Kidney capillary endothelial cell (primary cell): Measurements from ENCODE around the gene NINL.
"Not testable (repeated sequence)": the region's sequence is repeated elsewhere in the genome, so short reads cannot be mapped to it uniquely, and the experiment has no call there.

Experiments used
- DNase-seq: peaks from one replicate; pipeline ENCODE4 v3.0.0-alpha.2; 2018; ENCODE audit warnings: low spot score

The NINL gene

GRCh38 chr20:25532015-25532751, 53.1 kb downstream of the NINL start:
- no peak for DNase-seq

DNA sequence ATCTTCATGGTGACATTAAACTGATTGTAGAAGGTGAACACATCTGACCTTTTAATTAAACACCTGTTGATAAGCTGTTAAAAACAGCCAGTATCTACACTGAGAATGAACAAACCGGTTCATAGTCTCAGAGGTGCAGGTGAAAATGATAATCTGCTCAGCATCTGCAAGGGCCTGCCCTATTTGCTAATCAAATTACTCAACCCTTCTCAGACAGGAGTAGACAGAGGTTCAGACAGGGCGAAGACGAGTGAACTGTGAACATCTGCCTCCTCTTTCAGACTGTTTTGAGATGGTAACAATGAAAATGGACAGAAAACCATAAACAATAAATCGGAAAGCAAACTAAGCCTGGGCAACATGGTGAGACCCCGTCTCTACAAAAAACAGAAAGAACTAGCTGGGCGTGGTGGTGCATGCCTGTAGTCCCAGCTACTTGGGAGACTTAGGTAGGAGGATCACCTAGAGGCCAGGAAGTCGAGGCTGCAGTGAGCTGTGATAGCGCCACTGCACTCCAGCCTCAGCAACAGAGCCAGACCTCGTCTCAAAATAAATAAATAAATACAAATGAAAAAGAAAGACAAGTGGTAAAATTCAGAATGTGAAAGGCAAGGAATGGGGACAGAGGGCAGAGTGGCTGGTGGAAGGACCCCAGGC, 55.9 kb downstream of the NINL start:
- no peak for DNase-seq

- DNase-seq, result no peak
Measured at GRCh38 chr20:25527949-25528348, 57.4 kb downstream of the NINL start.

GRCh38 chr20:25526446-25526845, 58.9 kb downstream of the NINL start:
- DNase-seq, result no peak

DNA sequence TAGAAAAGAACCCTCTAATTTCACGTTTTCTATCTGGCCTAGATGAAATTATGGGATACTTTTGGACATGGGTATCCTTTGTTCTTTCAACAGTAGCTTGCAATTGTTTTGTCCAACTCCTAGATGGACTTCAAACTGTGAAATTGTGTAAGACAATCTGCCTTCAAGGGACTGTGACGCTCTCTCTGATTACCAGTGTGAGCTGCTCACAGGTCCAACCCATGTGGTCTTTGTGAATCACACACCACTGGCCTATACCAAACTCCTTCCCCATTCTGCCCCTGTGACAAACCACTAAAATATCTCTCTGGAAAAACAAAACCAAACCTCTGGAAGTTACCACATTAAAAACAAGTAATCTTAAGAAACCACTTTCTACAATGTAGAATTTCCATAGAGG, 59.5 kb downstream of the NINL start:
- DNase-seq, result no peak

GRCh38 chr20:25525295-25525694, 60.0 kb downstream of the NINL start:
- DNase-seq, result no peak

DNA sequence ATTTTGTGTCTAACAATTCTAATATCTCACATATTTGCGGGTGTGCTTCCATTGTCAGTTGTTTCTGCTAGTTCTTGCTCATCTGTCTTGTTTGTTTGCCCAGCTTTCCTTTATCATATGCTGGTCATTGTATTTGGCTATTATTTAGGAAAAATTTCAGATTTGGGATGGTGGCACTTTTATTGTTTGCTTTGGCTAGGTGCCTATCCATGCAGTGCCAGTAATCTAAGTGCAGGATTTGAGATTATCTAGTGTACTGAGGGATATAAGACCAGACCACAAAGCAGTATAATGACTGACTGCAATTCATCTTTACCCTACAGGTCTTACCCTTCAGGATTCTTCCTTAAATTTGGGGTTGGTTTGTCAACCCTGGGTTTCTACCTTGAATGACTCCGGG, 63.9 kb downstream of the NINL start:
- no peak for DNase-seq

DNA sequence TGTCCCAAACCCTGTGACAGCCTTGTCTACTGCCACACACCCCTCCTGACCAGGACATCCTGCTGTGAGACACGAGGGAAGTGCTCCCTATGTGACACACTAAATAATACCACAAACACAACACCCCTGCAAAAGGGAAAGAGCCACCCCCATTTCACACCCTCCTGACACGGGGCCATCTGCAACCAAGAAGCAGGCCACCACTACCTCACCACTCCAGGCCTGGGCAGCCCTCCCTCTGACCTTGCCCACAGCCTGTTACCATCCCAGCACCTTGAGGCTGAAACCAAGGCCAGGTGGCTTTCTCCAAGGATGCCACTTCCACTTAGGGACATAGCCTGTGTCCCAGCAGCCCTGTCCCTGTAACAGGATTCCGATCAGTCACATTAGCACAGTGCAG, 68.2 kb downstream of the NINL start:
- no peak for DNase-seq

- DNase-seq, result no peak
Measured at GRCh38 chr20:25514747-25515340, 70.5 kb downstream of the NINL start.

DNA sequence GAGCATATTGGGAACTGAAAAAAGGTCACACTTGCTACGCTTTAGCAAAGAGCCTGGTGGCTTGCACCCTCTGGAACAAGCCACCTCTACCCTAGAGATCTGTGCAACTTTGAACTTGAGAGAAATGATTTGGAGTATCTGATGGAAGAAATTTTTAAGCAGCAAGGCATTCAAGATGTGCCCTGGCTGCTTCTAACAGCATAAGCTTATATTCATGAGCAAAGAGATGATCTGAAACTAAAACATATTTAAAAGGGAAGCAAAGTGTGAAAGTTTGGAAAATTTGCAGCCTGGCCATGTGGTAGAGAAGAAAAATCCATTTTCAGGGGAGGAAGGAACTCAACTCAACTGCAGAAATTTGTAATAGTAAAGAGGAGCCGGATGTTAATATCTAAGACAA, 71.1 kb downstream of the NINL start:
- no peak for DNase-seq

DNA sequence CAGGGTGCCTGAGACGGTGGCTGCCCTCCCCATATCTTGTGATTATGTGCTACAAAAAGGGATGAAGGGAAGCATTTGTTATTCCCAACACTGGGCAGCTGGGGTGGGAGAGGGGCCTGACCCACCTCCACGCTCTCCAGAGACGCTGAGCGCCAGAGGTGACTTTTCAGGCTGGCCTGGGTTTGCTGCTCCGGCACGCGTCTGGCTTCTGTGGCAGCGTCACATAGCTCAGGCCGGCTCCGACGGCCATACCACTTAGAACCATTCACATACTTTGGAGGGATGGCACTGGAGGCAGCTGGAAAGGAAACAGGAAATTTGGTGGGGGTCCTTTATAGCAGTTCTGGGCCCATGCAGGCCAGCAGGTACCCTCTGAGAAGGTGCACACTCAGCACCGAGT, 72.6 kb downstream of the NINL start:
- DNase-seq, result no peak

GRCh38 chr20:25511183-25511582, 74.1 kb downstream of the NINL start:
- DNase-seq, result no peak

DNA sequence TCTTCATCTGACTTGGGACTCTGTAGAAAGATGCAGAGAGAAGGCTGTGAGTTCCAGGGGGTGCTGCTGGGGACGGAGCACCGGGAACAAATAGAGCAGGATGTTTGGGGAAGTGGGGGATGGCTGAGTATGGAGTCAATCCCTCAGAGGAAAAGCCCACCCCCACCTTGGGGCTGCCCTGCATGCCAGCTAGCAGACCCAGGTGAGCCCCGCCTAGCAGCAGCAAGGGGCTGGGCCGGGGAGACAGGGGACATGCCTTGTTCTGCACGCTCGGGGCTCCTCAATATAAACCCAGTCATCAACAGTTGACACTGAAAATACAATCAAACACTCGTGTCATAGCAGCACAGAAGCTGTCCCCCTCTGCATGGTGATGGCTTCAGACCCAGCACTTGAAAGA, 74.6 kb downstream of the NINL start:
- no peak for DNase-seq

DNA sequence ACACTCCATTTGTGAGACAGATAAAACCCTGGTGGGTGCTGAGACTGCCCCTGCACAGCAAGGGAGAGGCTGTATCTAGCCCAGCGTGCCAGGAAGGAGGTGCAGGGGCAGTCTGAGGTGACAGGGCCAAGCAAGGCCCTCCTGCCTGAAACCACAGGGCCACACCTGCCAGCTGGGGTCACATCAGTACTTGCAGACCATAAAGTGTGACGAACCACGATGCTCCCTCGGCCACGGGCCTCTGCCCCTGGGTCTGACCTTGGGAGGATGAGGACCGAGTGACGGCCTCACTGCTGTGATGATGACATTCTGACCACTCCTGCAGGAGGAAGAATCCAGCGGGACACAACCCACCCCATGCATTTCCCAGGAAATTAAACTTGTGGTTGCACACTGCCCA, 75.1 kb downstream of the NINL start:
- no peak for DNase-seq

GRCh38 chr20:25509084-25509483, 76.2 kb downstream of the NINL start:
- DNase-seq, result no peak

- DNase-seq, result no peak
Measured at GRCh38 chr20:25508083-25508770, 77.1 kb downstream of the NINL start.

DNA sequence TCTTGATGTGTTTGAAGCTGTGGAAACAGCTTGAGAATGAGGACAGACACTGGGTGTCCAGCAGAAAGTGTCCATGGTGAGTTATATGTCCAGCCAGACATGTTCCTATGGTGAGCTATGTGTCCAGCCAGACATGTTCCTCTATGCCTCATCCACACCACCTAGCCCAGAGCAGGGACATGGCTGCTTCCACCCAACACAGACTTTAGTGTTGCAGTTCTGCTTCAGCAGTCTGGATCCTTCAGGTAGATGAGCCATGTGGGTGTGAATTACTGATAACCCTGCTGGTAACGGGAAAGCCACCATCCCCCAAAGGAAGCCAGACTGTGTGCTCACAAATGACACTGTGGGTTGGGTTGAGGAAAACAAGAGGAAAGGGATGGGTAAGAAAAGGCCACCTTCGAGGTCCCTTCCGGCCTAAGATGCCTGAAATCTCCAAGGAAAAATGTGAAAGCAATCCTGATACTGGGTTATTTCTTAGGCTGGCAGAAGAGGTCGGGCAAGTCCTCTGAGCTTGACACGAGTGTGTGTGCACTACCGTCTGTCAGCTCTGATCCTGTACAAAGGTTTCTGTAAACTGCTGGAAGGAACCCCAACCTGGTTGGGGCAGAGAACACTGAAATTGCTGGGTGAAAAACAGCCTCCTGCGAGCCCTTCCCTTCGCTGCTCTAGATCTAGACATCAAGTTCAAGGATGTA, 77.8 kb downstream of the NINL start:
- DNase-seq, result no peak

- no peak for DNase-seq
Measured at GRCh38 chr20:25504366-25505135, 80.8 kb downstream of the NINL start.

DNA sequence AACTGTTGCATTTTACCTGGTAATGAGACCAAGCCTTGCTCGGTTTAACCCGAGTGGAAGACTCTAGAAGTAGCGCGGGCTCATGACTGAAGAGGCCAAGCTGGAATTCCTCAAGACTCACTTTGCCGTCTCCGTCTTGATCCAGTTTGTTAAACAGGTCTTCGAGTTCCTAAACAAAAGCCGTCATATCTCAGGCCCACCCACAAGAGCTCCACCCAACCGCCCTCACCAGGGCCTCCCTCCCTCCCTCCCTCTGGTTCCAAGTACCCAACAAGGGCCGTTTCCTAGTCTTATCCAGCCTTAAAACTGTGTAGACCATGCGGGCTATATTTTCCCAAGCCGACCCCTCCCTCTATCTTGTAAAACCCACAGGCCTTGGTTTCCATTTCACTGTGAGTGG, 81.4 kb downstream of the NINL start:
- DNase-seq, result no peak

DNA sequence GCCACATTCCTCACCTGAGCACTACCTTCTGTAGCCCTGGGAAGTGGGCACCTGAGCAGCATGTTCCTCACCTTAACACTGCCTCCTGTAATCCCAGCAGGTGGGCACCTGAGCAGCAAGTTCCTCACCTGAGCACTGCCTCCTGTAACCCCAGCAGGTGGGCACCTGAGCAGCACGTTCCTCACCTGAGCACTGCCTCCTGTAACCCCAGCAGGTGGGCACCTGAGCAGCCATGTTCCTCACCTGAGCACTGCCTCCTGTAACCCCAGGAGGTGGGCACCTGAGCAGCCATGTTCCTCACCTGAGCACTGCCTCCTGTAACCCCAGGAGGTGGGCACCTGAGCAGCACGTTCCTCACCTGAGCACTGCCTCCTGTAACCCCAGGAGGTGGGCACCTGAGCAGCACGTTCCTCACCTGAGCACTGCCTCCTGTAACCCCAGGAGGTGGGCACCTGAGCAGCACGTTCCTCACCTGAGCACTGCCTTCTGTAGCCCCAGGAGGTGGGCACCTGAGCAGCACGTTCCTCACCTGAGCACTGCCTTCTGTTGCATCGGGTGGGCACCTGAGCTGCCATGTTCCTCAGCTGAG, 82.2 kb downstream of the NINL start:
- not testable (repeated sequence) for DNase-seq

DNA sequence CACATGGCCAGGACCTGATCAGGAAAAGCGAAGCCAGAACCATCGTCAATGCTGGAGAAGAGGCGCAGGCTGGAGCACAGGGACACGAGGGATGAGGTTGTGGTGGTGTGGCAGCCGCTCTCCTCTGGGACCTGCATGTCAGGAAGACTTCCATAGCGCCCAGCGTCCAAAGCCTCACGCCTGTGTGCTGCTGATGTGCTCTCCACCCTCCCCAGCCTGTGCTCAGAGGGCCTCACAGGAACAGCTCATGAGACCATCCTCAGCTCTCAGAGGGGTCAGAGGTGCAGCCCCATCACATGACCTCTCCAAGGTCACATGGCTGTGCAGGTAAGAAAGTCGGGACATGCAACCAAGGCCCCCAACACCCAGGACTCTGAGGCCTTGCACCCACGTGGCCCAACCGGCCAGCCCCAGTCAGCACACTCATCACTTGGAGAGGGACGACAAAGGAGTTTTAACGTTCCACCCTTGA, 84.4 kb downstream of the NINL start:
- DNase-seq, result no peak
